ENCODE results near the gene AHNAK. TPM values are rescaled to one million over a fixed set of nuclear protein-coding genes. Genes with fewer than 3 reads are reported as not detected.

Gene AHNAK
- total and polyA plus RNA-seq, 2 of the 8 experiments (the other 6 are each of a cell fraction or from before 2014, with no cell fraction given), result 2.0 to 5.8 TPM

- no peak for TF ChIP-seq CTCF (IDR thresholded peaks at IDR 0.05; ENCODE audit: control extremely low read depth in 1 of 3, insufficient read depth in 1 of 3, low read depth in 1 of 3, low read length in 3 of 3)
- TF ChIP-seq ATF2 (IDR thresholded peaks at IDR 0.05; ENCODE audit: low read length), result no peak
- TF ChIP-seq NRF1 (IDR thresholded peaks at IDR 0.05; ENCODE audit: low read depth, low read length), result no peak
- no peak for TF ChIP-seq SP2 (IDR thresholded peaks at IDR 0.05; ENCODE audit: low read length)
- TF ChIP-seq SIX5 (IDR thresholded peaks at IDR 0.05; ENCODE audit: low read depth, low read length), result no peak
- TF ChIP-seq CREB1 (IDR thresholded peaks at IDR 0.05), result no peak
These were observed 1.8 kb downstream of the AHNAK start (continued) for GRCh38 chr11:62544581-62545436.
